Measurements from ENCODE around the gene GABRB2. TPM values are rescaled to one million over a fixed set of nuclear protein-coding genes. Genes with fewer than 3 reads are reported as not detected.

GABRB2 gene
- total and polyA plus RNA-seq, 2 experiments from 2014 or later, result 0.11 to 0.94 TPM

DNA sequence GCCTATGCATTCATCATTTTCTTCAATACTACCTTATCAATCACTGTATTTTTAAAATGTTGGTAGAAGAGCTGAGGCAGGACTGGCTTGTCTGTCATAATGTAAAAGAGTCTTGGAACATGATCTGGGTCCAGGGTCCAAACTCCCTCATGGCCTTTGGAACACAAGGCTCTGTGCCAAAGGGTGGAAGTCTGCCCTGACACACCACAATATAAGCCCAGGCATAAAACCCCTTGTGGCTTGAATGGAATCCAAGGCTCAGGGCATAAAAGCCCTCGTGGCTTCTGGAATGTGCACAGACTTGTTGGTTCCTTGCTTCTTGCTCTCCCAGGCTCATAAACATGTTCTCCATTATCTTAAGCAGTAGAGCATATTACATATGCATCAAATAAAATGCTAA, 48.0 kb downstream of the GABRB2 start:
- Histone ChIP-seq H3K27me3 (ENCODE audit: insufficient read depth) (no peaks in the 10 kb centered on the region), H4K20me1 (replicated peaks; ENCODE audit: insufficient read depth) (no peaks in the 10 kb centered on the region), H3F3A (replicated peaks; ENCODE audit: low read depth) (no peaks in the 10 kb centered on the region), H3K36me3 (ENCODE audit: insufficient read depth) (no peaks in the 10 kb centered on the region), H3K4me3 (no peak overlapping the region), H3K79me2 (replicated peaks; ENCODE audit: insufficient read depth) (no peaks in the 10 kb centered on the region), H3K4me1 (ENCODE audit: insufficient read depth) (no peaks in the 10 kb centered on the region), H3K27ac (ENCODE audit: low read depth) (no peak overlapping the region), H2AFZ (no peak overlapping the region), H3K4me2 (no peak overlapping the region), H3K9me2 (ENCODE audit: insufficient read depth) (no peaks in the 10 kb centered on the region)
- Mint-ChIP-seq H3K4me1 (no peaks in the 10 kb centered on the region), H3K27me3 (ENCODE audit: insufficient read depth, low read depth, poor library complexity) (no peaks in the 10 kb centered on the region), H3K4me3 (no peak overlapping the region), H3K27ac (no peak overlapping the region), H3K9me3 (peaks cover 22% of the 10 kb centered on the region), H3K36me3 (ENCODE audit: low read depth) (peaks cover 4% of the 10 kb centered on the region; the same call in 2 of the 3 replicates)
- ATAC-seq (no peak), DNase-seq (ENCODE audit: low spot score) (no peak)
- TF ChIP-seq, protein P1, sequence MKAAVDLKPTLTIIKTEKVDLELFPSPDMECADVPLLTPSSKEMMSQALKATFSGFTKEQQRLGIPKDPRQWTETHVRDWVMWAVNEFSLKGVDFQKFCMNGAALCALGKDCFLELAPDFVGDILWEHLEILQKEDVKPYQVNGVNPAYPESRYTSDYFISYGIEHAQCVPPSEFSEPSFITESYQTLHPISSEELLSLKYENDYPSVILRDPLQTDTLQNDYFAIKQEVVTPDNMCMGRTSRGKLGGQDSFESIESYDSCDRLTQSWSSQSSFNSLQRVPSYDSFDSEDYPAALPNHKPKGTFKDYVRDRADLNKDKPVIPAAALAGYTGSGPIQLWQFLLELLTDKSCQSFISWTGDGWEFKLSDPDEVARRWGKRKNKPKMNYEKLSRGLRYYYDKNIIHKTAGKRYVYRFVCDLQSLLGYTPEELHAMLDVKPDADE (IDR thresholded peaks at IDR 0.05), result no peak
- no peak for TF ChIP-seq STAT1 (IDR thresholded peaks at IDR 0.05; ENCODE audit: unreplicated experiment)
- no peak for TF ChIP-seq POLR2AphosphoS5 (IDR thresholded peaks at IDR 0.05; ENCODE audit: low read depth)
- no peak for TF ChIP-seq JUNB (IDR thresholded peaks at IDR 0.05; ENCODE audit: unreplicated experiment)
- no peak for TF ChIP-seq CREB1 (CRISPR knock-in tag; IDR thresholded peaks at IDR 0.05; ENCODE audit: low read depth)
- no peak for TF ChIP-seq NANOG (IDR thresholded peaks at IDR 0.05; ENCODE audit: borderline replicate concordance)
- no peak for TF ChIP-seq EZH2phosphoT487 (IDR thresholded peaks at IDR 0.05; ENCODE audit: unreplicated experiment)
- TF ChIP-seq, protein P2, sequence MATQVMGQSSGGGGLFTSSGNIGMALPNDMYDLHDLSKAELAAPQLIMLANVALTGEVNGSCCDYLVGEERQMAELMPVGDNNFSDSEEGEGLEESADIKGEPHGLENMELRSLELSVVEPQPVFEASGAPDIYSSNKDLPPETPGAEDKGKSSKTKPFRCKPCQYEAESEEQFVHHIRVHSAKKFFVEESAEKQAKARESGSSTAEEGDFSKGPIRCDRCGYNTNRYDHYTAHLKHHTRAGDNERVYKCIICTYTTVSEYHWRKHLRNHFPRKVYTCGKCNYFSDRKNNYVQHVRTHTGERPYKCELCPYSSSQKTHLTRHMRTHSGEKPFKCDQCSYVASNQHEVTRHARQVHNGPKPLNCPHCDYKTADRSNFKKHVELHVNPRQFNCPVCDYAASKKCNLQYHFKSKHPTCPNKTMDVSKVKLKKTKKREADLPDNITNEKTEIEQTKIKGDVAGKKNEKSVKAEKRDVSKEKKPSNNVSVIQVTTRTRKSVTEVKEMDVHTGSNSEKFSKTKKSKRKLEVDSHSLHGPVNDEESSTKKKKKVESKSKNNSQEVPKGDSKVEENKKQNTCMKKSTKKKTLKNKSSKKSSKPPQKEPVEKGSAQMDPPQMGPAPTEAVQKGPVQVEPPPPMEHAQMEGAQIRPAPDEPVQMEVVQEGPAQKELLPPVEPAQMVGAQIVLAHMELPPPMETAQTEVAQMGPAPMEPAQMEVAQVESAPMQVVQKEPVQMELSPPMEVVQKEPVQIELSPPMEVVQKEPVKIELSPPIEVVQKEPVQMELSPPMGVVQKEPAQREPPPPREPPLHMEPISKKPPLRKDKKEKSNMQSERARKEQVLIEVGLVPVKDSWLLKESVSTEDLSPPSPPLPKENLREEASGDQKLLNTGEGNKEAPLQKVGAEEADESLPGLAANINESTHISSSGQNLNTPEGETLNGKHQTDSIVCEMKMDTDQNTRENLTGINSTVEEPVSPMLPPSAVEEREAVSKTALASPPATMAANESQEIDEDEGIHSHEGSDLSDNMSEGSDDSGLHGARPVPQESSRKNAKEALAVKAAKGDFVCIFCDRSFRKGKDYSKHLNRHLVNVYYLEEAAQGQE (IDR thresholded peaks at IDR 0.05; ENCODE audit: unreplicated experiment), result no peak
- no peak for TF ChIP-seq ZNF114 (CRISPR knock-in tag; IDR thresholded peaks at IDR 0.05)
- TF ChIP-seq EZH2 (IDR thresholded peaks at IDR 0.05; ENCODE audit: low read depth, unreplicated experiment), result no peak

DNA sequence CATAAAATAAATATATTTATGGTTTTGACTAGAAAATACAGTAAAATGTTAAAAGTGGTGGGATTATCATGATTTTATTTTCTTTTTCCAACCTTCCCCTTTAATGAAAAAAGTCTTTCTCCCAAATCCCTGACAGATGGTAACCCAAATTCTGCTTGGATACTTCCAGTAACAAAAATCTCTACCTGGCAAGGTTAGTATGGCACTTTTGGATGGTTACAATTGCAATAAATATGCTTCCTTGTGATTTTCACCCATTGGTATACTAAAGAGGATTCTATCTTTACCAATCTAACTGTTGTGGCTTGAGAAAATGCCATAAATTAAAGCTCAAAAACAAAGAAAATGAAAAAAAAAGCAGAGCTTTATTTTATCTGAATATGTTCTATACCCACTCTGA, 62.8 kb downstream of the GABRB2 start:
- H3K4me2 ChIP-seq, result no peak overlapping the region
- no peak overlapping the region for H2AFZ ChIP-seq
- ATAC-seq (no peak), DNase-seq (ENCODE audit: low spot score) (no peak)
- no peaks in the 10 kb centered on the region for H3K9me3 Mint-ChIP-seq
- no peak overlapping the region for H3K4me3 ChIP-seq
- no peaks in the 10 kb centered on the region for H3F3A ChIP-seq (replicated peaks; ENCODE audit: low read depth)
- H3K4me1 ChIP-seq (ENCODE audit: insufficient read depth), result no peaks in the 10 kb centered on the region
- H3K36me3 Mint-ChIP-seq (ENCODE audit: low read depth), result no peaks in the 10 kb centered on the region
- no peaks in the 10 kb centered on the region for H3K27me3 ChIP-seq (ENCODE audit: insufficient read depth)
- no peaks in the 10 kb centered on the region for H3K27me3 Mint-ChIP-seq (ENCODE audit: insufficient read depth, low read depth, poor library complexity)
- no peaks in the 10 kb centered on the region for H3K36me3 ChIP-seq (ENCODE audit: insufficient read depth)
- H4K20me1 ChIP-seq (replicated peaks; ENCODE audit: insufficient read depth), result no peaks in the 10 kb centered on the region
- H3K9me2 ChIP-seq (ENCODE audit: insufficient read depth), result no peaks in the 10 kb centered on the region; the same call in 1 of the 2 replicates
- no peak overlapping the region for H3K27ac Mint-ChIP-seq
- H3K79me2 ChIP-seq (replicated peaks; ENCODE audit: insufficient read depth), result no peaks in the 10 kb centered on the region
- no peak overlapping the region for H3K27ac ChIP-seq (ENCODE audit: low read depth)
- H3K4me1 Mint-ChIP-seq, result no peaks in the 10 kb centered on the region
- H3K4me3 Mint-ChIP-seq, result no peak overlapping the region
- TF ChIP-seq ZNF114 (CRISPR knock-in tag; IDR thresholded peaks at IDR 0.05), result no peak
- TF ChIP-seq NANOG (IDR thresholded peaks at IDR 0.05; ENCODE audit: borderline replicate concordance), result no peak
- no peak for TF ChIP-seq POLR2AphosphoS5 (IDR thresholded peaks at IDR 0.05; ENCODE audit: low read depth)
- no peak for TF ChIP-seq EZH2phosphoT487 (IDR thresholded peaks at IDR 0.05; ENCODE audit: unreplicated experiment)
- TF ChIP-seq CREB1 (CRISPR knock-in tag; IDR thresholded peaks at IDR 0.05; ENCODE audit: low read depth), result no peak
- TF ChIP-seq, protein P2 (IDR thresholded peaks at IDR 0.05; ENCODE audit: unreplicated experiment), result no peak
- TF ChIP-seq, protein P3, sequence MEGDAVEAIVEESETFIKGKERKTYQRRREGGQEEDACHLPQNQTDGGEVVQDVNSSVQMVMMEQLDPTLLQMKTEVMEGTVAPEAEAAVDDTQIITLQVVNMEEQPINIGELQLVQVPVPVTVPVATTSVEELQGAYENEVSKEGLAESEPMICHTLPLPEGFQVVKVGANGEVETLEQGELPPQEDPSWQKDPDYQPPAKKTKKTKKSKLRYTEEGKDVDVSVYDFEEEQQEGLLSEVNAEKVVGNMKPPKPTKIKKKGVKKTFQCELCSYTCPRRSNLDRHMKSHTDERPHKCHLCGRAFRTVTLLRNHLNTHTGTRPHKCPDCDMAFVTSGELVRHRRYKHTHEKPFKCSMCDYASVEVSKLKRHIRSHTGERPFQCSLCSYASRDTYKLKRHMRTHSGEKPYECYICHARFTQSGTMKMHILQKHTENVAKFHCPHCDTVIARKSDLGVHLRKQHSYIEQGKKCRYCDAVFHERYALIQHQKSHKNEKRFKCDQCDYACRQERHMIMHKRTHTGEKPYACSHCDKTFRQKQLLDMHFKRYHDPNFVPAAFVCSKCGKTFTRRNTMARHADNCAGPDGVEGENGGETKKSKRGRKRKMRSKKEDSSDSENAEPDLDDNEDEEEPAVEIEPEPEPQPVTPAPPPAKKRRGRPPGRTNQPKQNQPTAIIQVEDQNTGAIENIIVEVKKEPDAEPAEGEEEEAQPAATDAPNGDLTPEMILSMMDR (conservative IDR thresholded peaks at IDR 0.05; ENCODE audit: low read depth in 2 of 2), result no peak
- TF ChIP-seq JUNB (IDR thresholded peaks at IDR 0.05; ENCODE audit: unreplicated experiment), result no peak
- TF ChIP-seq, protein P1 (IDR thresholded peaks at IDR 0.05), result no peak
- TF ChIP-seq EZH2 (IDR thresholded peaks at IDR 0.05; ENCODE audit: low read depth, unreplicated experiment), result no peak
- TF ChIP-seq STAT1 (IDR thresholded peaks at IDR 0.05; ENCODE audit: unreplicated experiment), result no peak
- TF ChIP-seq ZNF331 (CRISPR knock-in tag; IDR thresholded peaks at IDR 0.05; ENCODE audit: low read depth), result no peak

Data from GM23338 (cell line).